ENCODE measurements around the gene FDX1. TPM values are rescaled to one million over a fixed set of nuclear protein-coding genes. Genes with fewer than 3 reads are reported as not detected.
"Not testable (repeated sequence)": the region's sequence is repeated elsewhere in the genome, so short reads cannot be mapped to it uniquely, and the experiment has no call there.

Gene FDX1
- 1 to 10 TPM; 6.7 to 7.9 (median 7.8) TPM for total RNA-seq
- total RNA-seq (2013): 9.8 TPM

- peak within 1 kb of the TSS; percentile 96 to 98 for H3K27ac Mint-ChIP-seq
- no peaks in the 10 kb centered on the region for H3K9me3 ChIP-seq (ENCODE audit: control insufficient read depth, insufficient read depth, low read length)
- H3K27me3 Mint-ChIP-seq (ENCODE audit: low read depth in 2 of 2): no peaks in the 10 kb centered on the region
- H3K36me3 ChIP-seq (ENCODE audit: control insufficient read depth, insufficient read depth, low read length): no peaks in the 10 kb centered on the region
- H3K4me3 ChIP-seq (ENCODE audit: low read length): peak within 1 kb of the TSS; percentile 92
- H3K4me3 Mint-ChIP-seq: peak within 1 kb of the TSS; percentile 99
- H3K9me3 Mint-ChIP-seq: no peaks in the 10 kb centered on the region
- peak within 1 kb of the TSS; percentile 85 for H3K27ac ChIP-seq (ENCODE audit: low read length)
- DNase-seq (peak; percentile 81 to 88), ATAC-seq (peak; percentile 83 to 92 (median 84))
- peak; percentile 72 for TF ChIP-seq CTCF (IDR thresholded peaks at IDR 0.05)
- no peaks in the 10 kb centered on the region for H3K27me3 ChIP-seq (ENCODE audit: control insufficient read depth, insufficient read depth, low read length)
- H3K4me1 ChIP-seq (ENCODE audit: control insufficient read depth, insufficient read depth, low read length): peaks cover 14% of the 10 kb centered on the region
- no peaks in the 10 kb centered on the region for H3K36me3 Mint-ChIP-seq
- intact Hi-C loops (cut with micrococcal nuclease): loop anchor here (5.0 kb wide), 2 partner anchors 132 to 482 kb away; partner anchors contain the start of gene RDX
- peaks cover 36 to 41% of the 10 kb centered on the region in 2 donors for H3K4me1 Mint-ChIP-seq
- WGBS (ENCODE audit: insufficient coverage): under 1% methylated on average over 65 of the region's 65 CpGs
Measured at GRCh38 chr11:110429731-110430266, at the start of gene FDX1. Gene FDX1 (plus strand): TSS chr11:110429948. CDS start chr11:110430121, 173 bp downstream.

- TF ChIP-seq CTCF (IDR thresholded peaks at IDR 0.05): no peak
- intact Hi-C loops (cut with micrococcal nuclease): no loop called here
- no peak for DNase-seq
- peak in 1 of 3 donors; percentile 21 for ATAC-seq
- Histone ChIP-seq H3K27me3 (ENCODE audit: control insufficient read depth, insufficient read depth, low read length) (no peaks in the 10 kb centered on the region), H3K36me3 (ENCODE audit: control insufficient read depth, insufficient read depth, low read length) (no peaks in the 10 kb centered on the region), H3K4me1 (ENCODE audit: control insufficient read depth, insufficient read depth, low read length) (no peaks in the 10 kb centered on the region), H3K9me3 (ENCODE audit: control insufficient read depth, insufficient read depth, low read length) (no peaks in the 10 kb centered on the region), H3K4me3 (ENCODE audit: low read length) (no peak overlapping the region), H3K27ac (ENCODE audit: low read length) (no peak overlapping the region)
- Mint-ChIP-seq H3K27me3 (ENCODE audit: low read depth in 2 of 2) (peaks cover 7 to 12% of the 10 kb centered on the region in 2 donors), H3K4me3 (no peak overlapping the region), H3K27ac (no peak overlapping the region), H3K4me1 (peaks cover 5 to 6% of the 10 kb centered on the region in 2 donors), H3K36me3 (no peaks in the 10 kb centered on the region), H3K9me3 (no peaks in the 10 kb centered on the region)
- WGBS (ENCODE audit: insufficient coverage): 92% methylated on average over 3 of the region's 4 CpGs
Measured at GRCh38 chr11:110380836-110381622, 48.7 kb upstream of the FDX1 start.

DNA sequence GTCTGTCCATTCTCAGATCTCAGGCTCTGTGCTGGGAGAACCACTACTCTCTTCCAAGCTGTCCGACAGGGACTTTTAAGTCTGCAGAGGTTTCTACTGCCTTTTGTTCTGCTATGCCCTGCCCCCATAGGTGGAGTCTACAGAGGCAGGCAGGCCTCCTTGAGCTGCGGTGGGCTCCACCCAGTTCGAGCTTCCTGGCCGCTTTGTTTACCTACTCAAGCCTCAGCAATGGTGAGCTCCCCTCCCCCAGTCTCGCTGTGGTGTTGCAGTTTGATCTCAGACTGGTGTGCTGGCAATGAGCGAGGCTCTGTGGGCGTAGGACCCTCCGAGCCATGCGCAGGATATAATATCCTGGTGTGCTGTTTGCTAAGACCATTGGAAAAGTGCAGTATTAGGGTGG is 41.5 kb upstream of the FDX1 start:
- H3K27ac ChIP-seq (ENCODE audit: low read length); DNase-seq; H3K27ac Mint-ChIP-seq; H3K4me1 ChIP-seq (ENCODE audit: control insufficient read depth, insufficient read depth, low read length); H3K4me3 Mint-ChIP-seq; H3K36me3 ChIP-seq (ENCODE audit: control insufficient read depth, insufficient read depth, low read length); intact Hi-C loops (cut with micrococcal nuclease); H3K4me3 ChIP-seq (ENCODE audit: low read length); H3K9me3 Mint-ChIP-seq; H3K36me3 Mint-ChIP-seq; H3K4me1 Mint-ChIP-seq; ATAC-seq; H3K9me3 ChIP-seq (ENCODE audit: control insufficient read depth, insufficient read depth, low read length); H3K27me3 ChIP-seq (ENCODE audit: control insufficient read depth, insufficient read depth, low read length): not testable (repeated sequence)
- WGBS (ENCODE audit: insufficient coverage): 91% methylated on average over 9 of the region's 9 CpGs
- H3K27me3 Mint-ChIP-seq (ENCODE audit: low read depth in 2 of 2): peaks cover 13 to 15% of the 10 kb centered on the region in 2 donors

DNA sequence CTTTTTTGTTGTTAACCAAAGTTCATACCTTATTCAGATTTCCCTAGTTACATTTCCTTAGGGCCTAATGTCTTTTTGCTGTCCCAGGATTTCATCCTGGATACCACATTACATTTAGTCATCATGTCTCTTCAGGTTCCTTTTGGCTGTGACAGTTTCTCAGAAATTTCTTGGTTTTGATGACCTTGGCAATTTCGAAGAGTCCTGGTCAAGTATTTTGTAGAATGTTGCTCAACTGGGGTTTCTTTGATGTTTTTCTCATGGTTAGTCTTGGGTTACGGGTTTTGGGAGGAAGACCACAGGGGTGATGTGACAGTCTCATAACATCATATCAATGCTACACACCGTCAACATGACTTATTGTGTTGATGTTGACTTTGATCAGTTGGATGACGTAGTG is 39.8 kb upstream of the FDX1 start:
- intact Hi-C loops (cut with micrococcal nuclease): no loop called here
- Histone ChIP-seq H3K4me1 (ENCODE audit: control insufficient read depth, insufficient read depth, low read length) (no peaks in the 10 kb centered on the region), H3K27ac (ENCODE audit: low read length) (no peak overlapping the region), H3K27me3 (ENCODE audit: control insufficient read depth, insufficient read depth, low read length) (no peaks in the 10 kb centered on the region), H3K36me3 (ENCODE audit: control insufficient read depth, insufficient read depth, low read length) (no peaks in the 10 kb centered on the region), H3K9me3 (ENCODE audit: control insufficient read depth, insufficient read depth, low read length) (no peaks in the 10 kb centered on the region), H3K4me3 (ENCODE audit: low read length) (no peak overlapping the region)
- DNase-seq (no peak), ATAC-seq (no peak)
- H3K27ac Mint-ChIP-seq: no peak overlapping the region
- 88% methylated on average over 1 of the region's 4 CpGs for WGBS (ENCODE audit: insufficient coverage)
- no peaks in the 10 kb centered on the region for H3K36me3 Mint-ChIP-seq
- no peaks in the 10 kb centered on the region for H3K9me3 Mint-ChIP-seq
- TF ChIP-seq CTCF (IDR thresholded peaks at IDR 0.05): no peak
- peaks cover 15 to 23% of the 10 kb centered on the region in 2 donors for H3K27me3 Mint-ChIP-seq (ENCODE audit: low read depth in 2 of 2)
- H3K4me1 Mint-ChIP-seq: no peaks in the 10 kb centered on the region
- H3K4me3 Mint-ChIP-seq: no peak overlapping the region

All from natural killer cell (primary cell).